D721Med (cell line): ENCODE results near the gene KCNK4.

ENCODE experiments used
- DNase-seq: peaks from one replicate; pipeline ENCODE4 v3.0.0; 2011; ENCODE audit warnings: low spot score; ENCODE audit not compliant: insufficient read length
- FAIRE-seq: peaks from 2 replicates; lab custom pipeline; 2011; peaks lifted over from hg19 to GRCh38; lab: Jason Lieb, UNC
- CTCF ChIP-seq: IDR thresholded peaks from 2 replicates; pipeline ENCODE4 v1.5.1; 2012; ENCODE audit warnings: mild to moderate bottlenecking, control low read depth; ENCODE audit not compliant: insufficient read depth; ENCODE audit errors: missing control alignments

KCNK4 gene

GRCh38 chr11:64339286-64339685 is 48.2 kb downstream of the KCNK4 start:
- no peak for DNase-seq
- FAIRE-seq: no peak
- TF ChIP-seq CTCF: no peak

- DNase-seq: no peak
- no peak for FAIRE-seq
Observed at GRCh38 chr11:64339754-64340408, 48.8 kb downstream of the KCNK4 start, which contains the start of gene CCDC88B. TSS of gene CCDC88B (plus strand) at chr11:64340204. CDS start at chr11:64340267, 63 bp downstream.

GRCh38 chr11:64340671-64341335 is 49.7 kb downstream of the KCNK4 start:
- no peak for FAIRE-seq
- TF ChIP-seq CTCF: no peak
- no peak for DNase-seq

More at GRCh38 chr11:64339754-64340408, 48.8 kb downstream of the KCNK4 start, which contains the start of gene CCDC88B:
- no peak for TF ChIP-seq CTCF

- no peak for TF ChIP-seq CTCF
- FAIRE-seq (no peak), DNase-seq (no peak)
Observed at GRCh38 chr11:64341429-64341828, 50.3 kb downstream of the KCNK4 start.

GRCh38 chr11:64341851-64342791 is 51.0 kb downstream of the KCNK4 start:
- peak; percentile 95 for DNase-seq
- peak; percentile 26 for TF ChIP-seq CTCF
- no peak for FAIRE-seq

- FAIRE-seq (no peak), DNase-seq (peak; percentile 90)
- no peak for TF ChIP-seq CTCF
Observed at GRCh38 chr11:64342869-64343745, 52.0 kb downstream of the KCNK4 start.
